Spleen (tissue), 7 donors: Measurements from ENCODE around the gene RBM42.

ENCODE experiments used
- CTCF ChIP-seq, 11 experiments: fragments of 200-600 bp in 7 of 11; fragments of 450-650 bp in 4 of 11; sonication (generic) in 4 of 11; IDR thresholded peaks in 8 of 11; conservative IDR thresholded peaks in 3 of 11; 1 replicate in 7 of 11; 2 replicates in 4 of 11; pipeline versions ENCODE4 v1.4.0 to v1.8.0; 2016 to 2021; ENCODE audit warnings: antibody characterized with exemption in 11 of 11, inconsistent platforms in 4 of 11, mild to moderate bottlenecking in 1 of 11
- POLR2A ChIP-seq, 3 donors: fragments of 450-650 bp; IDR thresholded peaks; one replicate each; pipeline ENCODE4 v1.5.1; 2017; ENCODE audit warnings: antibody characterized with exemption in 3 of 3, mild to moderate bottlenecking in 1 of 3
- POLR2AphosphoS5 ChIP-seq, 3 donors: sonication (generic); formaldehyde crosslinking; IDR thresholded peaks; one replicate each; pipeline ENCODE4 v1.5.1; 2017; ENCODE audit warnings: antibody characterized with exemption in 3 of 3
- donor health status: DM: no; HTN: no; CAD: no; lungs with moderate emphysema.
- donor health status: DM: no; HTN: no; CAD: no.
- donor health status: DM: no; HTN: no; CAD: no.

- TF ChIP-seq CTCF (IDR thresholded peaks at IDR 0.05 in 8 of 11, conservative IDR thresholded peaks at IDR 0.05 in 3 of 11): no peak
- no peak for TF ChIP-seq POLR2A (IDR thresholded peaks at IDR 0.05)
- TF ChIP-seq POLR2AphosphoS5 (IDR thresholded peaks at IDR 0.05): no peak
Observed at GRCh38 chr19:35608251-35608650, 20.6 kb upstream of the RBM42 start.
